Stimulated activated CD8-positive, alpha-beta memory T cell treated with anti-CD3 and anti-CD28 coated beads, Interleukin-7, amount 100 ng/mL, for 24 hours (primary cell): ENCODE results near the gene DUOXA2.
"Not testable (repeated sequence)": the region's sequence is repeated elsewhere in the genome, so short reads cannot be mapped to it uniquely, and the experiment has no call there.

Experiments used
- DNase-seq: peaks from one replicate; pipeline ENCODE4 v3.0.0-alpha.2; 2020; ENCODE audit warnings: low read depth

The DUOXA2 gene

DNA sequence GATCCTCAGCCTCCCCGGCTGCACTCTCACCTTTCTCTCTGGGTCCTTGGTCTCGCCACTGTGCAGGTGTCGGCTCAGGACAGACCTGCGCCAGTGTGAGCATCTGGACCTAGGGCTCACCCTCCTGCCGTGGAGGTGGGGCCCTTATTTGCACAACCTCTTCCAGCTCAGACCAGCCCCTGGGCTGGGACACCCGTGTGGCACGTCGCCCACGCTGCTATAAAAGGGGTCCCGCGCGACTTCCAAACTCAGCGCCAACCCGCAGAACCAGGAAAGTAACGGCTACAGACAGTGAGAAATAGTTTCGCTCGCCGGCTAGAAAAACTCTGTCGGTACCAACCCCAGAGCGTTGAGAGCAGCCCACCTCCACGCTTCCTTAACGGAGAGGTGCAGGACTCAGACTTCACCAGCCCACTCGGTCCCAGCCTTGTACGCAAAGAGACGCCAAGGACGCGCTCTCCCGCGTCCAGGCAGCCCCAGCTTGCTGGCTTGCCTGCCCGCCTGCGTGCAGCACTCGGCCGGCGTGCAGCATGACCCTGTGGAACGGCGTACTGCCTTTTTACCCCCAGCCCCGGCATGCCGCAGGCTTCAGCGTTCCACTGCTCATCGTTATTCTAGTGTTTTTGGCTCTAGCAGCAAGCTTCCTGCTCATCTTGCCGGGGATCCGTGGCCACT, at the start of gene DUOXA2, which contains the start of gene DUOX2:
DUOXA2 (plus strand) TSS at position 251 of the 675 bp plus-strand sequence; CDS start at position 531, 280 bp downstream.
DUOX2 (minus strand) TSS at position 97 of the 675 bp plus-strand sequence. CDS start 761 bp downstream, outside the sequence.
- DNase-seq: no peak

DNA sequence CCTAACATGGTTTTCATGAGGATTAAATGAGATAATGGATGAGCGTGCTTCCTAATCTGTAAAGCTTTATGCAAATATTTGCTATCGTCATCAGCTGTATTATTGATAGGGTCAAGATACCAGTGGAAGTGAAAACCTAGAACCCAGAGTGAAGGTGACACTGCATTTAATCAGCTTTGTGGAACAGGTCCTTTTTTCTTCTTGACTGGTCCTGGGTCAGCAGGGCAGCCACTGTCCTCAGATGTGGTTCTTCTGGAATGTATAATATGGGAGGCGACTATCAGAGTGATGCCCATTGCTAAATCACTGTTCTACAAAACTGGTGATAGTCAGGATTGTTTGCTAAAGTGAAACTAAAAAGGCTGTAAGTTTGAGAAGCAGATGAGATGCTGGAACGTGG, 49.7 kb upstream of the DUOXA2 start:
- no peak for DNase-seq

DNA sequence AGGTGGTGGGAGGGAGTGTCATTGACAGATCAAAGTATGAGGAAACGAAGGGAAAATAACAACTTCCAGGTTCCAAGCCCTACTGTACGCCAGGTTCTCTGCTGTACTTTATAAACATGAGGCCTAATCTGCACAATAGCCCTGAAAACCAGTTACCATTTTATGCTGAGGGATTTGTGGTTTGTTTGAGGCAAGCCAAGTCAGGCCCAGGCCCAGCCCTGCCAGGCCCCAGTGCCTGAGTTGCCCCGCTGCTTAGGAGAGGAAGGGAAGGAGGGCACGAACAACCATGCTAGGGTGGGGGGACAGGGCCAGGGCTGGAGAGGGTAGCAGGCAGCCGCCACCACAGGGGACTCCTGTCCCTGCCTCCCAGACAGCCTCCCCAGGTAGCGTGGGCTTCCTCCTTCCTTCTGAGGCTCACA, 44.2 kb upstream of the DUOXA2 start:
- not testable (repeated sequence) for DNase-seq

DNA sequence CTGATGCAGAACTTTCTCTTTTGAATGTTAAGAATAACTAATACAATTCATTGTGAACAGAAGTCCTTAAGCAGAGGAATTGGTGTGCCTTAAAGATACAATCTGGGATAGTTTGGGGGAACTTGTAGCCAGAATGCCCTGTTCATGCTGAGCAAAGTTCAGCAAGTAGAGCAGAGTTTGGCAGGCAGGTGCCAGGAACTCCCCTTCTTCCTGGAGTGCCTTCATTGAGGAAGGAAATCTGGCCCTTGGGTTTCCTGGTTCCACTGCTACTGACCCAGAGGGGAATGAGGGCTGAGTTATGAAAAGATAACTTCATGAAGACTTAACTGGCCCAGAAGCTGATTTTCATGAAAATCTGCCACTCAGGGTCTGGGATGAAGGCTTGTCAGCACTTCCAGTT, 40.5 kb upstream of the DUOXA2 start:
- DNase-seq: not testable (repeated sequence)

DNA sequence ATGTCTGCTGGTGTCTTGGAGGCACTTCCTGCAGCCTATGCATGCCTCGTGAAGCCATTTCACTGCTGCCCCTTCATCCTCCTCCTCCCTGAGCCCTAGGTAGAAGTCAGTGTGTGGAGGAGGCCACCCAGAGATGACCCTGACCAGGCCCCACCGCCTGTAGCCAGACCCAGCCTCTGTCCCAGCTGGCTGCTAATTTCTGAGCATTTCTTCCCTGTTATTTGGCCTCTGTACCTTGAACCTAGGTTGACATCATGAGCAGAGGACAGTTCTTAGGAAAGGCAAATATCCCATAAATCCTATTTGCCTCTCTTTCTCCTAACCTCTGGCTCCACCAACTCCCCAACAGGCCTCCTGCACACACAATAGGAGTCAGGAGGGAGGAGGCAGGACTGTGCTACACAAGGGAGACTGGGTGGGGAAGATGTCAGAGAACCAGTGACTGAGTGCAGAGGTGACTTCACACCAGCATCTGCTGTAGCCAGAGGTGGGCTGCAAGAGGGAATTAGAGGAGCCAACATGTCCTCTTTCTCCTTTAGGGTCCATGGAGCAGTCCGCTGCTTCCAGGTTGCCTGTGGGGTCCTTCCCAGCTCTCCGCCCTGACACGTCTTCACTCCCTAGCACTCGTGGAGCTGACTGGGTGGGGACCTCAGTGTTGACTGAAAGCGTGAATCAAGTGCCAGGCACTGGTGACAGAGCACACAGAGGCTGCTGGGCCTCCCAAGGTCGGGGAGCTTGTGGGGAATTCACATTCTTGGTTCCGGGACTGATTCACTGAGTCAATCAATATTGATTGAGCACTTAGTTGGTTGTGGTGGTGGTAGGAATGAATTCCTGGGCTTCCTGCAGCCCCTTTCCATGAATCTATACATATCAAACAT, 38.4 kb upstream of the DUOXA2 start:
- not testable (repeated sequence) for DNase-seq

DNA sequence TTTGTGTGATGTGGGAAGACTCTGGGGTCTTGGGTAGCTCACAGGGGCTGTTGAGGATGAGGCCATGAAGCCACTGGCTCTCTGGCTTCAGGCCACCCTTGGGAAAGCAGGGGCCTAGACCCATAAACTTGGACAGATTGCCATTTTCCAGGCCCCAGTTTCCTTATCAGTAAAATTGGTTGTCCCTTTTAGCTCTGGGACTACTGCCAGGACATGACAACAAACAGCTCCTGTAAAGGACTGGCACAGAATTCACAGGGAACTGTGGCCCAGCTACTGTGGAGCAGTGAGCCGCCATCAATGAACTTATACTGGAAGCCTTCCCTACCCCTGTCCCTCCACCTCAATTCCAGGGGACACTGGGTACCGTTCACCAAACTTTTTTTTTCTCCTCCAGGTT, 36.7 kb upstream of the DUOXA2 start:
- not testable (repeated sequence) for DNase-seq

DNA sequence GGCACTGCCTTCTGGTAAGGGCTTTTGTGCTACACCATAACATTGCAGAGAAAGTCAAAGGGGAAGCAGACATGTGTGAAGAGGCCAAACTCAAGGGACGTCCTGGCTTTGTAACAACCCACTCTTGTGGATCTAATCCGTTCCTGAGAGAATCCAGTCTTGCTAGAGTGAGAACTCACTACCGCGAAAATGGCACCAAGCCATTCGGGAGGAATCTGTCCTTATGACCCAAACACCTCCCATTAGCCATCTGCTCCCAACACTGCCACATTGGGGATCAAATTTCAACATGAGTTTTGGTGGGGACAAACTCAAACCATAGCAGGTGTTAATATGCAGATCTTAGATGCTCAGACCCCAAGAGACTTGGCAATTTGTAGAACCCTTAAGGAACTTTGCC, 34.9 kb upstream of the DUOXA2 start:
- not testable (repeated sequence) for DNase-seq

DNA sequence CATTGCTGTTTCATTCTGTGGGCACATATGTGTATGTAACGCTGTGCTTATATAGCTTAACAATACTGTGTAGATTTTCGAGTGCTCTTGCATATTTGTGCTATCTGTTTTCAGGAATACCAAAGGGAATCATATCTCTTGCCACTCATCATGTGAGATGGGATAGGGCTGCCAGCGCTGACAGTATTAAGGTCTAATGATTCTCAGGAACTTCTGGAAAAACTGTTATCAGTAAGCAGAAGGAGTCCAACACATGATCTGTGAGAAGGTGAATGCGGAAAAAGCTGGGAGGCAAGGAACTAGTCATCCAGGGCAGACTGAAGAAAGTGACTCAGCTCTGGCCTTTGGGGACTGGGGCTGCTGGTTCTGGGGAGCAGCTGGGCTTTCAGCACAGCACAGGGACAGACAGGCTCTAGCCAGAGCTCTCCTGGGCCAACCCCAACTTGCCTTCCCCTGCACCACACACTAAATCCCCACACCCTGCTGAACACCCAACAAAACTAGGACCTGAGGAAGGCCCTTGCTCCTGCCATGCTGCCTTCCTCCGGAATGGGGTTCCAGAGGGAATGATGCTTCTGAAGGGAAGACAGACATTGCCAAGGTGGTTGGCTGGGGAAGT, 34.4 kb upstream of the DUOXA2 start:
- DNase-seq: not testable (repeated sequence)

DNA sequence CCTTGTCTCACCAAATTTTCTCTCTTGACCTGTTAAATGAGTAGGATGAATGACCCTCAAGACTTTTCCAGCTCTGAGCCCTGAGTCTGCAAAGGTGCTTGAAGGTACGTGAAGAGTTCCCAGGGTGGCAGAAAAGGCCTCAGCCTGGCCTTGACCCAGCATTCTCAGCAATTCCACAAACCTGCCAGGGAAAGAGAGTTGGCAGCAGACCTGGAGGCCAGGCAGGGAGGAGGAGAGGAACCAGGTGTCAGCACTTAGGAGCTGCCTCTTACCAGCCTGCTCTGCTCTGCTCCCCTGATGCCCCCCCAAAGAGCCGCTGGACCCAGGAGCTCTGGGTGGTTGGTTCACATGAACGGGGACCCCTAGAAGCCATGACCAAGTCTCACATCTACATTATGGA, 33.5 kb upstream of the DUOXA2 start:
- not testable (repeated sequence) for DNase-seq

DNA sequence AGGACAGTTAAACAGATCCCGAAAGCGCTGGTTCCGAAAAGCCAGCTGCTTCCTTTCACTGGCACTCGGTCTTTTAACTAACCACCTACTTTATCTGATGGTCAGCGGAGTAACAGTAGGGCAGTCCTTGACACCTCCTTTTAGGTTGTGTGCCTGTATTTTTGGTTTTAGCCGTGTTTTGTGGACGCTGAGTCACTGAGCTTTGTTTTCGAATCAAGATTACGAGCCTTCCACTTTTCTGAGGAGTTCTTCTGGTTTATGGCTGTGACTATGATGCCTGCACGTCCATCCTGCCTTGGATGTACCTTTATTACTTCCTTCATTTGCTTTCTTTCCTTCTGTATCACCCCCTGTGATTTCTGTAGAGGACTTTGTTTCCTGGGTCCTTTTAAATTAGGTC, 31.7 kb upstream of the DUOXA2 start:
- not testable (repeated sequence) for DNase-seq

DNA sequence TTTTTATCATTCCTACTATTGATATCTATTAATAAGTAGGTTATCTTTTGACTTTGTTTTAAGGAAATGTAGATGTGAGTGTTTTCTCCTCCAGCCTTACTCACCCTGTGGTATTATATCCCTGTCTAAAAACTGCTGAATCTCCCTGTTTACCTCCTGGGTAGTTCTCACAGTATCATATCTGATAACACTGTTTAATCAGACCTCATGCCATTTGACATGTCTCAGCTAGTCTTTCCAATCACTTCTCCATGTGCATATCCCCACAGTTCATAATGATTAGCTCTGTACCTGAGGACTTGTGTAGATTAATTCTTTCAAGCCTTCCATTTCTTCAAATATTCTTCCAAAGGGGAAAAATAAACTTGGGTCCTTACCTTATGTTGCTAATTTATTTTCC, 30.9 kb upstream of the DUOXA2 start:
- no peak for DNase-seq

DNA sequence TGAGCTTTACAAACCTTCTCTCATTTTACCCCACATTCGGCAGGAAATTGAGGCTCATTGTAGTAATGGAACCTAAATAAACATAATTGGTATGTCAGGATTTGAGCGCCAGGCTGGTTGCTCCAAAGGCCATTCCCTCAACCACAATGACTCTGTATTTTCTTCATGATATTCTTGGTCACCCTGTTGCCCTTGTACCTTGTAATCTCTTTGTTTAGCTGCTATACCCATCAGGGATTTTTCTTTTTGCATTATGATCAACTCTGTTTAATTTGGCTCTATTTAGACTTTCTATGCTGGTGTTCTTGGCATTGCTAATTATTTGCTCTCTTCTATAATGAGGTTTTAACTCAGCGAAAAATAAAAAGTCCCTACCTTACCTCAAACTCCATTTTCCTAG, 30.0 kb upstream of the DUOXA2 start:
- no peak for DNase-seq

DNA sequence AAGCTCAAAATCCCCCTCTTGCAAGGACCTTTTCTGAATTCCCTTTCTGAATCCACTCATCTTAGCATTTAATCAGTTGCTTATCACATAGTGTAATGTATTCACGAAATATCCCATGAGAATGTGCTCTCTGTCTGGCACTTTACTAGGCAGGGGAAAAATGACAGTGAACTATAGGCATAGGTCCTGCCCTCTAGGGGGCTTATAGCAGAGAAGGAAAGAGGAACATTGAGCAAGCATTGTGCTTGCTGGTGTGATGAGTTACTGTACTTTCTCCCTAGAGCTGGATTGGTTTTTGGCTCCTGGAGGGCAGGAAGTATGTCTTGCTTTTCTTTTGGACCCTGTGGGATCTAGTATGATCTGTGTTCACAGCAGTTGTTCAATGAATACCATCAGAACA, 26.6 kb upstream of the DUOXA2 start:
- DNase-seq: no peak

DNA sequence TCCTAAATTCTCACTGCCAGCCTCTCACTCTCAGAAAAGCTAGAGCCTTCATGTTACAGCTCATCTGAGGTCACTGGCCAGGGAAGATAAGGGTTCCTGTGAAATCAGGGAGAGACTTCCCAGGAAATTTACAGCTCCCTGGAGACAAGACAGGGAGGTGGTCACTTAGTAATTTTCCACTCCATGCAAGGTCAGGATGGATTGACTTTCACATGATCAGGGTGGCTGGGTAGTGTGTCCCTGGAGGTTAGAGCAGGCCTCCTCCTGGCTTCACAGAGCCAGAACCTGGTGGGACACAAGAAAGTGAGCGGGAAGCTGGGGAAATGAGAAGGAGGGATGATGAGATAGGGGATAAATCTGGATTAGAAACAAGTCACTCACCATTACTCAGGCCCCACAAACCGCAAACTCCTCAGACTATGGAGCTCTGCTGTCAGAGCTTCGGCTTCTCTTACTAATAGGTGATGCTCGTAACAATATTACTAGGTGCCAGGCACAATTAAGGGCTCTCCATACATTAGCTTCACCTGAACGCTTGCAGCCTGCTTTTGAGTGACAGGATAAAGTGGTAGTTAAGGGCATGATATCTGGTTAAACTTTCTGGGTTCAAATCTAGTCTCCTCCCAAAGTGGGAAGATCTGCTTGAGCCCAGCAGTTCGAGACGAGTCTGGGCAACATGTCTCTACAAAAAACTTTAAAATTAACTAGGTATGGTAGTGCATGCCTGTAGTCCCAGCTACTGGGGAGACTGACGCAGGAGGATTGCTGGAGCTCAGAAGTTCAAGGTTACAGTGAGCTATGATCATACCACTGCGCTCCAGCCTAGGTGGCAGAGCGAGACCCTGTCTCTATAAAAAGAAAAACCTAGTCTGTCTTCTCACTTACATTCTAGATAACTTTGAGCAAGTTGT, 25.1 kb upstream of the DUOXA2 start:
- no peak for DNase-seq

DNA sequence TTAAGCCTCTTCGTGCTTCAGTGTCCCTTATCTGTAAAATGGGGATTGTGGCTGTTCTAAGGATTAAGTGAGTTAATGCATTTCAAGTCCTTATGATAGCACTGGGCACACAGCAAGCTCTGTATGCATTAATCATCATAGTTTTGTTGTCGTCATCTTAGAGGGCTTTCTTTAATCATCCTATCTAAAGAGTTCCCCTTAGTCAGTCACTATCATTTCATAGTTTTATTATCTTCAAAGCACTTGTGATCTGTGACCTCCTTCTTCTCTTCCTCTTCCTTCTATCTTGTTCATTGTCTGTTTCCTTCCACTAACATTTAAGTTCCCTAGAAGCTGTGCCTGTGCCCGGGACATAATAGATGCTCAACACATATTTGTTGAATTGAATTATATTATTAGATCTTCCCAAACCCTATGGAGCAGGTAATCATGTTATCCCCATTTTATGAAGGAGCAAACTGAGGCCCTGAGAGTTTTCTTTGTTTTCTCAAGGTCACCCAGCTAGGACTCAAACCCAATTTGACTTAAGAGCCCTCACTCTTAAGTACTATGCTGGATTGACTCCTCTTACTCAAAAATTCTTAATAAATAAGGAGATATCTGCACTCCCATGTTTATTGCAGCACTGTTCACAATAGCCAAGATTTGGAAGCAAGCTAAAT, 24.3 kb upstream of the DUOXA2 start:
- no peak for DNase-seq

DNA sequence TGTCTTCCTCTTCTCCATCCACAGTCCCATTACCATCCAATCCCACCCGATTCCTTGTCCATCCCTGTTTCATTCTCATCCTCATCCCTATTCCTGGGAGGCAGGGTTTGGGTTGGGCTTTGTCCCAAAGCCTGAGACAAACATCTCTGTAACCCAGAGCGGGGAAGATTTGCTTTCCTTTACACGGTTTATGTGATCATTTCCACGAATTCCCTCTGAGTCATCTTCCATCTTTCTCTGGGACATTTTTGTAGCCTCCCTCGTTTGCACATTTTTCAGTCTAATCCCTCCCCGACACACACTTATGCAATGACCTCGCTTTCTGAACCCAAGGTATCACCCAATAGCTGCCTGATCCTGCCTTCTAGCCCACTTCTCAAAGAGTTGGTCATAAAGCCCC, 23.0 kb upstream of the DUOXA2 start:
- no peak for DNase-seq

DNA sequence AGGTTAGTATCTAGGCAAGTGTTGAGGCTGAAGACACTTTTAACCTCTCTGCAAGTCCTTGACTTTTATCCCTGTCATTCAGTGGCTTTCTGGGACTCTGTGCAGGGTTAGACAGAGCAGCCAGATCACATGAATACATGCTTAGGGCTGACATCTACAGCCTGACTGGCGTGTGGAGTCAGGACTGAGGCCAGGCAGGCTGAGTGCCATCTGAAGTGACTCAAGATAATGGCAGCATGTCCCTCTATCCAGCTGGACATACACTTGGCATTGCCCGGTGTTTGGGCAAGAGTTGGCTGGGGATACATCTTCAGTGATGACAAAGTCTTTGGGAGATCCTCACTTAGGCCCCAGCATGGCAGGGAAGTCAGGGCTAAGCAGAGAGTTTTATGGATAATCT, 22.6 kb upstream of the DUOXA2 start:
- no peak for DNase-seq

DNA sequence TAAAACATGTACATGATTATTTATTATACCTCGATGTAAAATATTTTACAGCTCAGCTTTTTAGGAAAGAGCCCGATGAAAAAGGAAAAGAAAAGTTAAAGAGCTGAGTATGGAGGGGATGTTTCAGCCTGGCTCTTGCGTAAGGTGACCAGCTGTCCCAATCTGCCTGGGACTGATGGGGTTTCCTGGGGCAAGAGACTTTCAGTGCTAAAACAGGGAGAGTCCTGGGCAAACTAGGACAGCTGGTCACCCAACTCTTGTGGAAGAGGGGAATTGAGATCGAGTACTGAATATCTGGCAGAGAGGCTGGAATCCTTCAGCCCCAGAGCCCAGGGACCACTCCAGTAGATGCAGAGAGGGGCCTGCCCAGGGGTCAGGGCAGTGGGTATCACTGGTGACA, 21.1 kb upstream of the DUOXA2 start:
- DNase-seq: no peak

DNA sequence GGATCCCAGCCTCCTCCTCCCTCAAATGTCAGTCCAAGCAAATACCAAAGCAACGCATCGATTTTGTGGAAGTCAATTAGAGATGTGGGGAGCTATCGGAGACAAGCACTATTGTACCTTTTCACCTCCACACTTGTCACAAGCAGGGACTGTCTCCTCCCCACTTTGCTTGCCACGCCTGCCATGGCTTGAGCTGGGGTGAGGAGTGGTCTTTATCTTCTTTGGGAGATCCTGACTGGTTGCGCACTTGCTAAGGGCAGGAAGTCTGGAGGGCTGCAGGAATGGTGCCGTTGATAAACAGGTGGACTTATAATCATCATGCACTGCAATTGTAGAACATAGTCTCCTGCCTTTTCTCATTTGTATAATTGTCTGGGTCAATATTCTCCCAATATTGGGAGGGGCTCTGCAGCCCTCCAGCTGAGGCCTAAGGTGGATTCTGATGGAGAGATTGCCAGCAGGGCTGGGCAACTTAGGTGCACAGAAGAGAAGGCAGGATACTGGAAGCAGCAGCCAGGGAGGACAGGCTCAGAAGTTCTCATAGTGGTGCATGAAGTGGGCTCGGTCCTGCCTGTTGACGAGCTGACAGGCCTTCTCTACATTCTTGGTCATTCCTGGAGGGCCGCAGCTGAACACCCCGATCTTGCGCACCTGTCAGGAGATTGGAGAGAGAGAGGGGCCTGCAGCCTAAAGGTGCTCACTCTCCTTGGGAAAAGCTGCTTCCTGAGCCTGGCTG, 20.3 kb upstream of the DUOXA2 start:
- DNase-seq: no peak

DNA sequence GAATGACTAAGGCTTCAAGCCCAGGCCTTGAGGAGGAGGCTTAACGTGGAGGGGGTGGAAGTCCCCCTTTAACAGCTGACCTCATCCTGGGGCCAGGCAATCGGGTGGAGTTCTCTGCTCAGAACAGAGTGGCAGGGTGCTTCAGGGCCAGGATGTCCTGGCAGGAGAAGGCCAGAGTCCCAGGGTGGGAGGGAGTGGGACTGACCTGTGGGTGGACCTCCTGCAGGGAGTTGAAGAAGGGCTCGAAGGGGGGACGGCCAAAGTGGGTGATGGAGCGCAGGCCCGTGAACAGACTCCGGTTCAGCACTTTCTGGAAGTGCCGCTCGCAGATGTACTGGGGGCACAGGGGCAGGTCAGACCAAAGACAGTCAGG, 19.8 kb upstream of the DUOXA2 start:
- DNase-seq: no peak

DNA sequence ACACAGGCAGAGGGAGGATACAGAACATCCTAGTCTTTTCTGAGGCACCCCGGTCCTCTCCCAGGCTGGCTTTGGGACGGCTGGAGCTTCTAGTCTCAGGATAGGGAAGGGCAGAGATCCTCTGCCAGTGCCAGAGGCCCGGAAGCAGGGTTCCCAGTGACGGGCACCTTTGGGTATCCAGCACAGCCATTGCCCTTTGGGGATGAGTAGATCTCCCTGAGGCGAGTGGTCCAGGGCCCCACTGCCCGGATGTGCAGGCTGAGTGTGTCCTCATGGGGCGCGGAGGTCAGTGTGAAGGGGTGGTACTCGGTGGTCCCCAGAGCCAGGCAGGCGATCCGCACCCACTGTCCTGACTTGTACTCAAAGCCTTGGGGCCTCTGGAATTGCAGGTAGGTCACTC, 18.5 kb upstream of the DUOXA2 start:
- no peak for DNase-seq
